HG02798 (cell line): ENCODE measurements around the gene TMEM44.
"Not testable (repeated sequence)": the region's sequence is repeated elsewhere in the genome, so short reads cannot be mapped to it uniquely, and the experiment has no call there.

ENCODE experiments used
- ATAC-seq: cut with Tn5 transposase; IDR thresholded peaks from one replicate; pipeline ENCODE4 v1.9.1; 2021; ENCODE audit warnings: mild to moderate bottlenecking; ENCODE audit not compliant: unreplicated experiment, poor library complexity

The TMEM44 gene

GRCh38 chr3:194647747-194648146 lies 14.5 kb upstream of the TMEM44 start:
- ATAC-seq, result no peak

- ATAC-seq, result no peak
Observed at GRCh38 chr3:194642769-194643168, 9.6 kb upstream of the TMEM44 start.

- no peak for ATAC-seq
Observed at GRCh38 chr3:194640829-194641228, 7.6 kb upstream of the TMEM44 start.

- ATAC-seq, result no peak
Observed at GRCh38 chr3:194638991-194639605, 5.9 kb upstream of the TMEM44 start.

- no peak for ATAC-seq
Observed at GRCh38 chr3:194637541-194638400, 4.6 kb upstream of the TMEM44 start.

- no peak for ATAC-seq
Observed at GRCh38 chr3:194637066-194637465, 3.8 kb upstream of the TMEM44 start.

GRCh38 chr3:194632809-194633348 lies 340 bp downstream of the TMEM44 start:
- ATAC-seq, result peak; percentile 59

- no peak for ATAC-seq
Observed at GRCh38 chr3:194632226-194632808, 902 bp downstream of the TMEM44 start.

- ATAC-seq, result no peak
Observed at GRCh38 chr3:194631696-194632095, 1.5 kb downstream of the TMEM44 start.

GRCh38 chr3:194630681-194631080 lies 2.5 kb downstream of the TMEM44 start:
- not testable (repeated sequence) for ATAC-seq

GRCh38 chr3:194624956-194625355 lies 8.3 kb downstream of the TMEM44 start:
- ATAC-seq, result no peak

- no peak for ATAC-seq
Observed at GRCh38 chr3:194623449-194624290, 9.5 kb downstream of the TMEM44 start.

- ATAC-seq, result no peak
Observed at GRCh38 chr3:194622621-194623340, 10.4 kb downstream of the TMEM44 start.

- no peak for ATAC-seq
Observed at GRCh38 chr3:194621947-194622346, 11.3 kb downstream of the TMEM44 start.

- ATAC-seq, result no peak
Observed at GRCh38 chr3:194620196-194620595, 13.0 kb downstream of the TMEM44 start.

- ATAC-seq, result no peak
Observed at GRCh38 chr3:194619741-194620140, 13.5 kb downstream of the TMEM44 start.

GRCh38 chr3:194618858-194619608 lies 14.2 kb downstream of the TMEM44 start:
- no peak for ATAC-seq

GRCh38 chr3:194617827-194618226 lies 15.4 kb downstream of the TMEM44 start:
- no peak for ATAC-seq

GRCh38 chr3:194617143-194617671 lies 16.0 kb downstream of the TMEM44 start:
- ATAC-seq, result no peak
